CD14-positive monocyte (primary cell): Measurements from ENCODE around the gene WDR74. TPM values are rescaled to one million over a fixed set of nuclear protein-coding genes. Genes with fewer than 3 reads are reported as not detected.

ENCODE experiments used
- DNase-seq, 3 donors: peaks; one replicate each; pipeline ENCODE4 v3.0.0-alpha.2; 2011 to 2022
- H2AFZ ChIP-seq: 2 replicates; pipeline ENCODE4 v1.6.0; 2012; ENCODE audit warnings: mild to moderate bottlenecking, low read depth, low read length, inconsistent platforms; ENCODE audit not compliant: insufficient read depth, poor library complexity, severe bottlenecking
- H3K27ac ChIP-seq, 2 donors: 1 replicate in 1 of 2; 2 replicates in 1 of 2; pipeline ENCODE4 v1.5.1; 2012 to 2013; ENCODE audit warnings: low read length in 2 of 2, control low read depth in 1 of 2, inconsistent platforms in 1 of 2, low read depth in 1 of 2, mild to moderate bottlenecking in 1 of 2
- H3K27me3 ChIP-seq, 2 donors: one replicate each; pipeline versions ENCODE4 v1.6.0 to v1.6.1; 2011 to 2013; ENCODE audit warnings: low read length in 2 of 2; ENCODE audit not compliant: control insufficient read depth in 2 of 2, insufficient read depth in 2 of 2
- H3K36me3 ChIP-seq, 2 donors: replicated peaks in 1 of 2; 1 replicate in 1 of 2; 2 replicates in 1 of 2; pipeline versions ENCODE4 v1.5.1 to v1.6.1; 2012 to 2013; ENCODE audit warnings: low read length in 2 of 2, control low read depth in 1 of 2, inconsistent platforms in 1 of 2, mild to moderate bottlenecking in 1 of 2; ENCODE audit not compliant: insufficient read depth in 2 of 2, control insufficient read depth in 1 of 2
- H3K4me1 ChIP-seq, 2 donors: 1 replicate in 1 of 2; 2 replicates in 1 of 2; pipeline versions ENCODE4 v1.5.1 to v1.6.1; 2012 to 2013; ENCODE audit warnings: low read length in 2 of 2, control low read depth in 1 of 2, inconsistent platforms in 1 of 2, mild to moderate bottlenecking in 1 of 2, moderate library complexity in 1 of 2; ENCODE audit not compliant: insufficient read depth in 2 of 2, control insufficient read depth in 1 of 2
- H3K4me2 ChIP-seq: replicated peaks from 2 replicates; pipeline ENCODE3; 2012; ENCODE audit warnings: low read length, moderate library complexity, mild to moderate bottlenecking; ENCODE audit not compliant: poor library complexity, severe bottlenecking; ENCODE audit errors: extremely low read depth
- H3K4me3 ChIP-seq, 3 experiments: fragments of 200-600 bp in 1 of 3; sonication (generic) in 1 of 3; replicated peaks in 1 of 3; 1 replicate in 2 of 3; 2 replicates in 1 of 3; pipeline ENCODE4 v1.5.1; 2011 to 2013; ENCODE audit warnings: low read length in 3 of 3, mild to moderate bottlenecking in 3 of 3, control low read depth in 2 of 3, low read depth in 2 of 3, inconsistent platforms in 1 of 3, moderate library complexity in 1 of 3
- H3K79me2 ChIP-seq: 2 replicates; pipeline ENCODE4 v1.6.0; 2012; ENCODE audit warnings: mild to moderate bottlenecking, control low read depth, inconsistent platforms, low read length, moderate library complexity; ENCODE audit not compliant: insufficient read depth
- H3K9ac ChIP-seq: 2 replicates; pipeline ENCODE4 v1.6.0; 2017; ENCODE audit warnings: low read length, mild to moderate bottlenecking; ENCODE audit not compliant: insufficient read depth, poor library complexity, severe bottlenecking
- H3K9me3 ChIP-seq, 2 donors: replicated peaks in 1 of 2; 1 replicate in 1 of 2; 2 replicates in 1 of 2; pipeline versions ENCODE4 v1.5.1 to v1.6.1; 2012 to 2013; ENCODE audit warnings: low read length in 2 of 2, control low read depth in 1 of 2; ENCODE audit not compliant: control insufficient read depth in 1 of 2, insufficient read depth in 1 of 2
- H4K20me1 ChIP-seq: 2 replicates; pipeline ENCODE4 v1.6.0; 2012; ENCODE audit warnings: mild to moderate bottlenecking, low read length, control low read depth, moderate library complexity; ENCODE audit not compliant: insufficient read depth
- H3K27ac Mint-ChIP-seq, 7 donors: one replicate each; pipeline ENCODE4 v1.8.0; 2020; ENCODE audit warnings: mild to moderate bottlenecking in 7 of 7, mixed read lengths in 7 of 7, moderate library complexity in 6 of 7, inconsistent platforms in 2 of 7
- H3K27me3 Mint-ChIP-seq, 3 donors: one replicate each; pipeline ENCODE4 v1.8.0; 2021 to 2022; ENCODE audit warnings: low read depth in 3 of 3, mild to moderate bottlenecking in 3 of 3, mixed read lengths in 3 of 3, moderate library complexity in 3 of 3, inconsistent platforms in 1 of 3
- H3K36me3 Mint-ChIP-seq, 2 donors: one replicate each; pipeline ENCODE4 v1.8.0; 2020; ENCODE audit warnings: mixed read lengths in 2 of 2, inconsistent platforms in 1 of 2, mild to moderate bottlenecking in 1 of 2
- H3K4me1 Mint-ChIP-seq: one replicate; pipeline ENCODE4 v1.8.0; 2020; ENCODE audit warnings: mild to moderate bottlenecking, mixed read lengths
- H3K4me3 Mint-ChIP-seq, 2 donors: one replicate each; pipeline ENCODE4 v1.8.0; 2020; ENCODE audit warnings: mild to moderate bottlenecking in 2 of 2, mixed read lengths in 2 of 2, moderate library complexity in 1 of 2
- H3K9me3 Mint-ChIP-seq, 7 donors: one replicate each; pipeline ENCODE4 v1.8.0; 2020 to 2022; ENCODE audit warnings: mixed read lengths in 7 of 7, mild to moderate bottlenecking in 6 of 7, moderate library complexity in 6 of 7, inconsistent platforms in 2 of 7
- WGBS: methylation state at CpG from one replicate; pipeline ENCODE4 v1.1.5; 2013; ENCODE audit warnings: missing lambda C conversion rate; ENCODE audit not compliant: insufficient coverage; 5-methylcytosine and 5-hydroxymethylcytosine counted together
- intact Hi-C, 2 donors: fragments of 100-400 bp; cut with micrococcal nuclease; formaldehyde crosslinking; loops; one replicate each; pipeline versions ENCODE4 v1.15.0 to v1.15.1; 2023
- polyA plus RNA-seq, 3 donors: library from polyadenylated mRNA; depleted of rRNA in 1 of 3; unstranded in 2 of 3; stranded (reverse) in 1 of 3; fragments of 300-500 nt in 2 of 3; fragments of >200 nt in 1 of 3; fragmentation: Illumina TruSeq in 2 of 3; gene quantifications; 1 replicate in 2 of 3; 2 replicates in 1 of 3; pipeline ENCODE4 v1.2.3, GENCODE V29; 2012 to 2021
- TF ChIP-seq, protein P1 (sequence below): fragments of 200-600 bp; IDR thresholded peaks from one replicate; pipeline ENCODE4 v1.8.0; 2022; ENCODE audit warnings: antibody characterized with exemption, mild to moderate bottlenecking

Gene WDR74
- polyA plus RNA-seq, 3 donors: 14.2 to 52.5 (median 18.4) TPM

GRCh38 chr11:62823677-62824076 is 15.7 kb downstream of the WDR74 start:
- Mint-ChIP-seq H3K4me3 (no peak overlapping the region), H3K27me3 (no peaks in the 10 kb centered on the region), H3K4me1 (no peaks in the 10 kb centered on the region), H3K36me3 (peaks cover 71 to 92% of the 10 kb centered on the region in 2 donors), H3K27ac (peak overlapping the region in 2 of 7 donors; percentile 40 to 46), H3K9me3 (peaks cover 0 to 1% (median 0%) of the 10 kb centered on the region in 7 donors)
- Histone ChIP-seq H3K9ac (no peak overlapping the region), H3K9me3 (no peaks in the 10 kb centered on the region), H3K4me3 (no peak overlapping the region), H2AFZ (no peak overlapping the region), H3K79me2 (peaks cover 33% of the 10 kb centered on the region), H4K20me1 (peaks cover 10% of the 10 kb centered on the region), H3K27ac (no peak overlapping the region), H3K4me1 (no peaks in the 10 kb centered on the region), H3K4me2 (no peak overlapping the region), H3K36me3 (peaks cover 82 to 88% of the 10 kb centered on the region in 2 donors), H3K27me3 (no peaks in the 10 kb centered on the region)
- no peak for DNase-seq
- TF ChIP-seq, protein P1, sequence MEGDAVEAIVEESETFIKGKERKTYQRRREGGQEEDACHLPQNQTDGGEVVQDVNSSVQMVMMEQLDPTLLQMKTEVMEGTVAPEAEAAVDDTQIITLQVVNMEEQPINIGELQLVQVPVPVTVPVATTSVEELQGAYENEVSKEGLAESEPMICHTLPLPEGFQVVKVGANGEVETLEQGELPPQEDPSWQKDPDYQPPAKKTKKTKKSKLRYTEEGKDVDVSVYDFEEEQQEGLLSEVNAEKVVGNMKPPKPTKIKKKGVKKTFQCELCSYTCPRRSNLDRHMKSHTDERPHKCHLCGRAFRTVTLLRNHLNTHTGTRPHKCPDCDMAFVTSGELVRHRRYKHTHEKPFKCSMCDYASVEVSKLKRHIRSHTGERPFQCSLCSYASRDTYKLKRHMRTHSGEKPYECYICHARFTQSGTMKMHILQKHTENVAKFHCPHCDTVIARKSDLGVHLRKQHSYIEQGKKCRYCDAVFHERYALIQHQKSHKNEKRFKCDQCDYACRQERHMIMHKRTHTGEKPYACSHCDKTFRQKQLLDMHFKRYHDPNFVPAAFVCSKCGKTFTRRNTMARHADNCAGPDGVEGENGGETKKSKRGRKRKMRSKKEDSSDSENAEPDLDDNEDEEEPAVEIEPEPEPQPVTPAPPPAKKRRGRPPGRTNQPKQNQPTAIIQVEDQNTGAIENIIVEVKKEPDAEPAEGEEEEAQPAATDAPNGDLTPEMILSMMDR: no peak
- WGBS: 100% methylated on average over 2 of the region's 3 CpGs
- intact Hi-C loops: no loop called here

DNA sequence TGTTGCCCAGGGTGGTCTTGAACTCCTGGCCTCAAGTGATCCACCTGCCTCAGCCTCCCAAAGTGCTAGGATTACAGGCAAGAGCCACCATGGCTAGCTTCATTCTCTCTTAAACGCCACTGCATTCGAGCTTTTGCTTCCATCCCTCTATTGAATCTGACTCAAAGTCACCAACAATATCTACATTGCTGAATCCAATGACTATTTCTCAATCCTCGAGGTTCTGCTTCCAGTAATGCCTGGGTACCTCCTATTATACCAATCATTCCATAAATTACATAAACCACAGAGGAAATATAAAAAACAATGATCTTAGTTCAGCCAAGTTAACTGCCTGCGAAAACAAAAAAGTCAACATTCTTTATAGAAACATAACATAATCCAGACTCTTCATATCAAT is 22.3 kb downstream of the WDR74 start:
- Histone ChIP-seq H3K9ac (peak overlapping the region; percentile 56), H3K27me3 (no peaks in the 10 kb centered on the region), H3K4me3 (peak overlapping the region in 1 of 3 experiments; percentile 66), H4K20me1 (no peaks in the 10 kb centered on the region), H3K4me2 (peak overlapping the region; percentile 62), H3K9me3 (no peaks in the 10 kb centered on the region), H3K36me3 (peaks cover 31 to 35% of the 10 kb centered on the region in 2 donors), H3K79me2 (peaks cover 16% of the 10 kb centered on the region), H2AFZ (no peak overlapping the region), H3K4me1 (peaks cover 34 to 42% of the 10 kb centered on the region in 2 donors), H3K27ac (peak overlapping the region; percentile 84 to 90)
- peaks cover 25 to 62% of the 10 kb centered on the region in 2 donors for H3K36me3 Mint-ChIP-seq
- 39% methylated on average over 3 of the region's 4 CpGs for WGBS
- H3K27me3 Mint-ChIP-seq: no peaks in the 10 kb centered on the region
- H3K4me3 Mint-ChIP-seq: peak overlapping the region; percentile 58 to 84
- intact Hi-C loops: no loop called here
- DNase-seq: peak; percentile 12 to 49 (median 35)
- no peaks in the 10 kb centered on the region for H3K9me3 Mint-ChIP-seq
- TF ChIP-seq, protein P1: no peak
- peaks cover 27% of the 10 kb centered on the region for H3K4me1 Mint-ChIP-seq
- peak overlapping the region; percentile 93 to 98 (median 97) for H3K27ac Mint-ChIP-seq
